AG04449 (cell line): ENCODE results near the gene MRPS12.

ENCODE experiments used
- CTCF ChIA-PET: fragments of 350-600 bp; formaldehyde crosslinking; extraction: SDS; loops from one replicate; lab custom pipeline; 2021; ENCODE audit warnings: antibody characterized with exemption; lab: Yijun Ruan, JAX
- POLR2A ChIA-PET: fragments of 400-600, 350-600 bp; formaldehyde crosslinking; extraction: SDS; loops from one replicate; lab custom pipeline; 2020; ENCODE audit warnings: antibody characterized with exemption, inconsistent platforms; lab: Yijun Ruan, JAX
- DNase-seq: peaks from one replicate; pipeline ENCODE4 v3.0.0-alpha.2; 2010; ENCODE audit warnings: low read depth, low spot score
- H3K4me3 ChIP-seq: 2 replicates; pipeline ENCODE4 v1.5.1; 2011; ENCODE audit warnings: low read depth, mild to moderate bottlenecking, control low read depth, low read length
- CTCF ChIP-seq: IDR thresholded peaks from one replicate; pipeline ENCODE4 v1.5.1; 2011; ENCODE audit warnings: mild to moderate bottlenecking, moderate library complexity, low read length, control low read depth, inconsistent platforms; ENCODE audit not compliant: insufficient read depth; ENCODE audit errors: missing control alignments

The MRPS12 gene

GRCh38 chr19:38924388-38924787 lies 6.4 kb upstream of the MRPS12 start:
- DNase-seq = no peak
- ChIA-PET CTCF (interaction anchor here (0.7 to 1.5 kb wide), 3 partner anchors 9 to 409 kb away, joined by 3 to 5 read pairs (median 3); no protein-coding TSS in a partner anchor), POLR2A (no interaction called here)
- no peak for TF ChIP-seq CTCF
- no peak overlapping the region for H3K4me3 ChIP-seq

GRCh38 chr19:38928391-38929001 lies 2.2 kb upstream of the MRPS12 start:
- H3K4me3 ChIP-seq = no peak overlapping the region
- TF ChIP-seq CTCF = no peak
- ChIA-PET CTCF (interaction anchor here (0.7 to 6.8 kb wide), 10 partner anchors 11 to 437 kb away, joined by 3 to 90 read pairs (median 4); partner anchors contain the start of genes CCER2, NFKBIB and SIRT2), POLR2A (no interaction called here)
- DNase-seq = no peak

DNA sequence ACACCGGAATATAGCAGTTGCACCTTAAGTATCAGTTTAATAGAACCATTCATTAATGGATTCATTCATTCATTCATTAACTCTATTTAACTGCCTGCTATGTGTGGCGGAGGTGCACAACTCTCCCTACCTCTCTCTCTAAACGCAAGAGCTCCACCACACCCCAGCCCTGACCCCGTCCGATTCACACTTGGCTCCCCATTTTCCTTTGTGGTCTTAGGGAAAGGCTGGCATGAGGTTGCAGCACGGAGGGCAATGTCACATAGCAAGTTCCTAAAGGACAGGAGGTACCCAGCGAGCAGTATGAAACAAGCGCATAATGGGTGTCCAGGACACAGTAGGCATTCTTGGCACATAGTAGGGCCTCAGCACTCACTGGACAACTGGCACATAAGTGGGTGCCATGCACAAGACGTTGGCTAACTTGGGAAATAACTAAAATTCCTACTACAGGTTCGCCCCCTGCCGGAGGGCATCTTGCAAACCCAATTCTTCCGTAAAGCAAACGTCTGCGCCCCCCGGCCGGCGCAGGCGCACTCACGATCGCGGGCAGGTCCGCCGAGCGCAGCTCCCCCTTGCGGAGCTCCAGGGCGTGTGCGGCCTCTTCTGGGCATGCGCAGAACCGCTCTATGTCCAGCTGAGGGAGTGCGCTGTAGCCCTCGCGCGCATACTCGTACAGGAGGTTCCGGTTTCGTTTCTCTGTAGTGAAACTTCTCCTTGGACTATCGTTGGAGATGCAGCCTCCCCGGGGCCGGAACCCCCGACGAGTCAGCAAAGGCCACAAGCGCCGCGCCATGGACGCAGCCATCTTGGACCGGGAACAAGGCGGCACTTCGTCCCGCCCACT lies 592 bp upstream of the MRPS12 start, which contains the start of gene SARS2:
TSS of gene SARS2 (minus strand) at position 835 of the 847 bp plus-strand sequence. CDS start at position 808, 27 bp downstream.
- H3K4me3 ChIP-seq = peak within 1 kb of the TSS; percentile 97
- peak; percentile 59 for DNase-seq
- CTCF ChIA-PET = interaction anchor here (0.7 to 6.8 kb wide), 72 partner anchors 8 to 566 kb away, joined by 3 to 90 read pairs (median 4); partner anchors contain the start of genes ACTN4, CCER2, ECH1 and EIF3K
- POLR2A ChIA-PET = interaction anchor here (1.1 kb wide), 2 partner anchors 77 to 272 kb away, joined by 3 to 4 read pairs; no protein-coding TSS in a partner anchor
- peak; percentile 97 for TF ChIP-seq CTCF

- DNase-seq = no peak
- H3K4me3 ChIP-seq = peak overlapping the region; percentile 97
- ChIA-PET POLR2A (no interaction called here), CTCF (interaction anchor here (1.3 to 6.8 kb wide), 11 partner anchors 8 to 528 kb away, joined by 3 to 53 read pairs (median 6); partner anchors contain the start of genes FAM98C, NFKBIB, SAMD4B and SIRT2)
- no peak for TF ChIP-seq CTCF
Observed at GRCh38 chr19:38931521-38931793, 713 bp downstream of the MRPS12 start.

GRCh38 chr19:38932425-38933179 lies 1.9 kb downstream of the MRPS12 start:
- no peak overlapping the region for H3K4me3 ChIP-seq
- DNase-seq = no peak
- CTCF ChIA-PET = interaction anchor here (0.6 to 6.8 kb wide), 20 partner anchors 7 to 529 kb away, joined by 3 to 53 read pairs (median 4); partner anchors contain the start of genes FAM98C, NFKBIB and SIRT2
- peak; percentile 24 for TF ChIP-seq CTCF
- POLR2A ChIA-PET = no interaction called here
